A673 (cell line): ENCODE data around the gene MMP28.

Experiments used
- CTCF ChIP-seq: fragments of 300-800, 200-600 bp; sonication (generic); conservative IDR thresholded peaks from 2 replicates; pipeline ENCODE4 v1.5.1; 2017; ENCODE audit warnings: low read depth, mild to moderate bottlenecking, antibody characterized with exemption, low read length, moderate library complexity, mixed read lengths
- EZH2 ChIP-seq: fragments of 200-600 bp; sonication (generic); IDR thresholded peaks from 2 replicates; pipeline ENCODE4 v1.6.1; 2017; ENCODE audit warnings: borderline replicate concordance, low read depth, mild to moderate bottlenecking, mixed read lengths, antibody characterized with exemption, low read length; ENCODE audit not compliant: poor library complexity, severe bottlenecking

DNA sequence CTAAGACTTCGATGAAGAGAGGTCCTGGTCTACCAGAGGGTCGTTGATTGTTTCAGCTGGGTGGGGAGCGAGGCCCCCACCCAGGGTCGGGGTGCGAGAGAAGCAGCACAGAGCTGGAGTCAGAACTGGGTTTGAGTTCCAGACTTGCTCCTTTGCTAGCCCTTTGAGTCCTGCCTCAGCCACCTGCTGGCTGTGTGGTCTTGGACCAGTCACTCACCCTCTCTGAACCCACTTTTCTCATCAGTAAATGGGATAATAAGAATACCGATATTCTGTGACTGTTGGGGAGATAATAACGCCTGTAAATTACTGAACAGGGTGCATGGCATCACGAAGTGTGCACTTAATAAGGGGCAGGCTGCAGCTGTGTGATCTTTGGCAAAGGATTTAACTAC, 427 bp upstream of the MMP28 start:
- TF ChIP-seq CTCF (no peak), EZH2 (no peak)
